Activated CD8-positive, alpha-beta T cell treated with anti-CD3 and anti-CD28 coated beads, Interleukin-2, amount 10 ng/mL, durations not matched to agents 7 days and 5 days (primary cell): ENCODE measurements around the gene LAPTM4A. TPM values are rescaled to one million over a fixed set of nuclear protein-coding genes. Genes with fewer than 3 reads are reported as not detected.

Source experiments
- ATAC-seq: fragments of 150-1000 bp; cut with Tn5 transposase; one replicate; pipeline ENCODE4 v1.10.0; 2021; ENCODE audit warnings: moderate library complexity
- CTCF ChIA-PET: fragments of 350-600 bp; sonication (Branson Sonifier 250); formaldehyde crosslinking; loops from one replicate; lab custom pipeline; 2021; ENCODE audit warnings: antibody characterized with exemption; lab: Charles Lee
- POLR2A ChIA-PET: fragments of 350-600 bp; sonication (Branson Sonifier 250); formaldehyde crosslinking; loops from one replicate; lab custom pipeline; 2021; ENCODE audit warnings: antibody characterized with exemption; lab: Charles Lee
- DNase-seq: peaks from one replicate; pipeline ENCODE4 v3.0.0-alpha.2; 2020
- H3K27ac Mint-ChIP-seq: one replicate; pipeline ENCODE4 v1.8.0; 2021; ENCODE audit warnings: mild to moderate bottlenecking, mixed read lengths
- H3K27me3 Mint-ChIP-seq: one replicate; pipeline ENCODE4 v1.8.0; 2021; ENCODE audit warnings: low read depth, mixed read lengths
- H3K36me3 Mint-ChIP-seq: one replicate; pipeline ENCODE4 v1.8.0; 2021; ENCODE audit warnings: low read depth, mixed read lengths
- H3K4me1 Mint-ChIP-seq: one replicate; pipeline ENCODE4 v1.8.0; 2021; ENCODE audit warnings: low read depth, mixed read lengths
- H3K4me3 Mint-ChIP-seq: one replicate; pipeline ENCODE4 v1.8.0; 2021; ENCODE audit warnings: mild to moderate bottlenecking, mixed read lengths
- H3K9me3 Mint-ChIP-seq: one replicate; pipeline ENCODE4 v1.8.0; 2022; ENCODE audit warnings: mixed read lengths; ENCODE audit not compliant: insufficient read depth
- total RNA-seq, 2 experiments: library from RNA; stranded (reverse); gene quantifications; one replicate each; pipeline ENCODE4 v1.2.3, GENCODE V29; 2021

The LAPTM4A gene
- total RNA-seq, 2 experiments from 2014 or later: 19.8 to 21.1 TPM

- Mint-ChIP-seq H3K27ac (peak within 1 kb of the TSS; percentile 85), H3K36me3 (no peaks in the 10 kb centered on the region), H3K27me3 (peaks cover 21% of the 10 kb centered on the region), H3K9me3 (no peaks in the 10 kb centered on the region), H3K4me3 (peak within 1 kb of the TSS; percentile 85), H3K4me1 (peaks cover 22% of the 10 kb centered on the region)
- peak; percentile 98 for ATAC-seq
- ChIA-PET POLR2A (interaction anchor here (0.6 to 1.1 kb wide), 2 partner anchors 9 to 65 kb away, joined by 3 read pairs; no protein-coding TSS in a partner anchor), CTCF (interaction anchor here (0.9 to 3.2 kb wide), 2 partner anchors 26 to 101 kb away, joined by 3 to 13 read pairs; no protein-coding TSS in a partner anchor)
- DNase-seq: peak; percentile 92
Measured at GRCh38 chr2:19989667-19990415, 61.6 kb downstream of the LAPTM4A start, which contains the start of gene WDR35. Gene WDR35, minus strand, starts transcription at chr2:19990105. Its CDS starts 90 bp downstream, at chr2:19990015.

GRCh38 chr2:19989342-19989666, 62.1 kb downstream of the LAPTM4A start:
- DNase-seq: no peak
- CTCF ChIA-PET: interaction anchor here (3.2 kb wide), 1 partner anchor 26 kb away, joined by 13 read pairs; no protein-coding TSS in a partner anchor
- H3K27me3 Mint-ChIP-seq: peaks cover 20% of the 10 kb centered on the region
- peaks cover 22% of the 10 kb centered on the region for H3K4me1 Mint-ChIP-seq
- ATAC-seq: no peak
- H3K27ac Mint-ChIP-seq: peak overlapping the region; percentile 85
- H3K4me3 Mint-ChIP-seq: peak overlapping the region; percentile 85
- POLR2A ChIA-PET: interaction anchor here (0.6 to 1.1 kb wide), 2 partner anchors 8 to 66 kb away, joined by 3 read pairs; no protein-coding TSS in a partner anchor
- H3K9me3 Mint-ChIP-seq: no peaks in the 10 kb centered on the region
- peaks cover 1% of the 10 kb centered on the region for H3K36me3 Mint-ChIP-seq

GRCh38 chr2:19988600-19988999, 62.8 kb downstream of the LAPTM4A start:
- no peaks in the 10 kb centered on the region for H3K9me3 Mint-ChIP-seq
- ChIA-PET CTCF (interaction anchor here (3.2 kb wide), 1 partner anchor 27 kb away, joined by 13 read pairs; no protein-coding TSS in a partner anchor), POLR2A (no interaction called here)
- DNase-seq: no peak
- peak overlapping the region; percentile 85 for H3K4me3 Mint-ChIP-seq
- peaks cover 17% of the 10 kb centered on the region for H3K27me3 Mint-ChIP-seq
- peaks cover 3% of the 10 kb centered on the region for H3K36me3 Mint-ChIP-seq
- no peak overlapping the region for H3K27ac Mint-ChIP-seq
- ATAC-seq: no peak
- H3K4me1 Mint-ChIP-seq: peaks cover 22% of the 10 kb centered on the region

DNA sequence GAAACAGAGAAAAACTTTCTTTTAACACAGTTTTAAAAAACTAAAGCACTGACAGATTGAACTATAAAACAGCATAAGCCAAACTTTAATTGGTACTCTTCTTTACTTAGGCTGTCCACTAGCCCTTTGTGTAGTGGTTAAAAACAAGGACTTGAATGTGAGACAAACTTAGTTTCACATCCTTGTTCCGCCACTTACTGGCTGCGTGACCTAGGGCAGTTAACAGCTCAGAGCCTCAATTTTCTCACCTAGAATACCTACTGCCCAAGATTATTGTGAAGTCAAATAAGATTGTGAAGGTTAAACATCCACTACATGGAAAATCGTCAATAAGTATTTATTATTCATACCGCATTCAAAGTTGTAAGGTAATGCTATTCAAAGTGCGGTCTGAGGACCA, 63.5 kb downstream of the LAPTM4A start:
- H3K27me3 Mint-ChIP-seq: peaks cover 12% of the 10 kb centered on the region
- no peak overlapping the region for H3K4me3 Mint-ChIP-seq
- no peak for ATAC-seq
- ChIA-PET POLR2A (no interaction called here), CTCF (interaction anchor here (3.2 kb wide), 1 partner anchor 28 kb away, joined by 13 read pairs; no protein-coding TSS in a partner anchor)
- H3K36me3 Mint-ChIP-seq: peaks cover 3% of the 10 kb centered on the region
- H3K27ac Mint-ChIP-seq: no peak overlapping the region
- H3K4me1 Mint-ChIP-seq: peaks cover 22% of the 10 kb centered on the region
- no peak for DNase-seq
- no peaks in the 10 kb centered on the region for H3K9me3 Mint-ChIP-seq

Other genes starting within 250 kb of the LAPTM4A start
- 10 to 100 TPM; 19.3 to 21.9 TPM for gene TTC32, start 149.6 kb downstream of the LAPTM4A start, total RNA-seq
- 1 to 10 TPM; 2.9 to 3.9 TPM for gene WDR35, start 61.5 kb downstream of the LAPTM4A start, total RNA-seq
- gene MATN3, start 39.0 kb downstream of the LAPTM4A start, total RNA-seq: not detected
- gene SDC1, start 173.5 kb upstream of the LAPTM4A start, total RNA-seq: not detected